Adrenal gland (tissue), 12 donors: ENCODE results near the gene FGGY. TPM values are rescaled to one million over a fixed set of nuclear protein-coding genes. Genes with fewer than 3 reads are reported as not detected.
A peak's percentile ranks its signal among the peaks of the same experiment; 100 is the strongest.

Source experiments
- DNase-seq, 7 donors: peaks; one replicate each; pipeline ENCODE4 v3.0.0-alpha.2; 2019 to 2020
- H3K27ac ChIP-seq, 5 donors: fragments of 200-600 bp; sonication (generic) in 4 of 5; 1 replicate in 3 of 5; 2 replicates in 2 of 5; pipeline versions ENCODE4 v1.5.1 to v1.8.0; 2016 to 2020; ENCODE audit warnings: mild to moderate bottlenecking in 1 of 5
- H3K27me3 ChIP-seq: fragments of 200-600 bp; 2 replicates; pipeline ENCODE4 v1.8.0; 2021
- H3K36me3 ChIP-seq, 2 donors: fragments of 200-600 bp; replicated peaks in 1 of 2; 1 replicate in 1 of 2; 2 replicates in 1 of 2; pipeline versions ENCODE4 v1.5.1 to v1.8.0; 2018 to 2022
- H3K4me1 ChIP-seq, 2 donors: fragments of 200-600 bp; replicated peaks in 1 of 2; 1 replicate in 1 of 2; 2 replicates in 1 of 2; pipeline versions ENCODE4 v1.5.1 to v1.8.0; 2018 to 2021
- H3K4me3 ChIP-seq, 4 donors: fragments of 200-600 bp; sonication (generic) in 3 of 4; one replicate each; pipeline ENCODE4 v1.5.1; 2016 to 2018
- H3K9me3 ChIP-seq, 3 donors: fragments of 200-600 bp; sonication (generic) in 1 of 3; replicated peaks in 1 of 3; 1 replicate in 2 of 3; 2 replicates in 1 of 3; pipeline versions ENCODE4 v1.5.1 to v1.8.0; 2016 to 2021
- CTCF ChIP-seq, 6 experiments: fragments of 450-650 bp in 4 of 6; fragments of 200-600 bp in 2 of 6; sonication (generic) in 1 of 6; IDR thresholded peaks; 1 replicate in 5 of 6; 2 replicates in 1 of 6; pipeline versions ENCODE4 v1.5.1 to v1.8.0; 2016 to 2021; ENCODE audit warnings: antibody characterized with exemption in 6 of 6, mild to moderate bottlenecking in 2 of 6, moderate library complexity in 1 of 6
- POLR2A ChIP-seq, 2 donors: fragments of 450-650 bp; IDR thresholded peaks; one replicate each; pipeline ENCODE4 v1.6.1; 2017; ENCODE audit warnings: antibody characterized with exemption in 2 of 2, mild to moderate bottlenecking in 2 of 2, moderate library complexity in 1 of 2
- WGBS, 4 donors: extraction: QIAGEN DNeasy Blood & Tissue Kit in 2 of 4; methylation state at CpG; one replicate each; pipeline versions ENCODE4 v1.1.5 to v1.1.7; 2013 to 2017; 5-methylcytosine and 5-hydroxymethylcytosine counted together
- intact Hi-C, 2 donors: fragments of 100-400 bp; cut with DNase I; formaldehyde crosslinking; loops; one replicate each; pipeline versions ENCODE4 v1.14.1 to v1.15.0; 2022 to 2023
- polyA plus RNA-seq, 3 donors: library from polyadenylated mRNA; stranded (reverse); fragments of 200-250 nt in 2 of 3; fragments of 350-450 nt in 1 of 3; fragmentation: Illumina TruSeq in 1 of 3; extraction: RNeasy Lipid Tissue Mini Kit (QIAGEN cat#74804) in 1 of 3; gene quantifications; one replicate each; pipeline ENCODE4 v1.2.3, GENCODE V29; 2013 to 2014
- total RNA-seq, 9 donors: library from RNA; depleted of rRNA in 4 of 9; stranded (reverse); fragments of >200 nt in 4 of 9; fragments of 120-200 nt in 1 of 9; fragmentation: NEBNext Ultra II Directional in 1 of 9; extraction: Animal tissue kit (Norgen Biotek cat#: 25700) in 1 of 9; gene quantifications; one replicate each; pipeline versions ENCODE4 v1.1.0 to v1.2.4, GENCODE V29; 2013 to 2023
- donor health status: healthy with polysubstance abuse.
- donor health status: Bipolar disorder and iron deficiency.
- donor health status: DM: yes; HTN: yes; CAD: no.
- donor health status: DM: no; HTN: no; CAD: no.
- donor health status: DM: no; HTN: no; CAD: no.
- donor health status: DM: yes; HTN: yes; CAD: no.

The FGGY gene
- total and polyA plus RNA-seq, 12 donors: 7.4 to 75.5 (median 35.0) TPM

GRCh38 chr1:59367301-59368007 lies 70.6 kb downstream of the FGGY start:
- no peaks in the 10 kb centered on the region for H3K27me3 ChIP-seq
- TF ChIP-seq CTCF (IDR thresholded peaks at IDR 0.05) (no peak), POLR2A (IDR thresholded peaks at IDR 0.05) (peak in 1 of 2 donors; percentile 56)
- no peaks in the 10 kb centered on the region for H3K9me3 ChIP-seq
- DNase-seq: peak; percentile 66 to 92 (median 90)
- H3K4me3 ChIP-seq: no peak overlapping the region
- WGBS, 4 donors: 14 to 25% (median 21%) methylated on average over 6 of the region's 6 CpGs
- H3K27ac ChIP-seq: peak overlapping the region; percentile 27 to 86 (median 75)
- intact Hi-C loops: loop anchor here in 1 of 2 donors (10.0 kb wide), 1 partner anchor 327 kb away; no protein-coding TSS in a partner anchor
- H3K4me1 ChIP-seq: peaks cover 24 to 28% of the 10 kb centered on the region in 2 donors
- no peaks in the 10 kb centered on the region for H3K36me3 ChIP-seq

GRCh38 chr1:59368008-59368670 lies 71.2 kb downstream of the FGGY start:
- Histone ChIP-seq H3K4me3 (no peak overlapping the region), H3K27ac (peak overlapping the region; percentile 27 to 86 (median 75)), H3K36me3 (no peaks in the 10 kb centered on the region), H3K9me3 (no peaks in the 10 kb centered on the region), H3K4me1 (peaks cover 24 to 28% of the 10 kb centered on the region in 2 donors), H3K27me3 (no peaks in the 10 kb centered on the region)
- WGBS, 4 donors: 67 to 81% (median 79%) methylated on average over 5 of the region's 5 CpGs
- intact Hi-C loops: loop anchor here in 1 of 2 donors (10.0 kb wide), 1 partner anchor 327 kb away; no protein-coding TSS in a partner anchor
- DNase-seq: no peak
- no peak for TF ChIP-seq POLR2A (IDR thresholded peaks at IDR 0.05)
- TF ChIP-seq CTCF (IDR thresholded peaks at IDR 0.05): no peak

- H3K27ac ChIP-seq: peak overlapping the region in 2 of 5 donors; percentile 2 to 24
- H3K36me3 ChIP-seq: no peaks in the 10 kb centered on the region
- H3K9me3 ChIP-seq: no peaks in the 10 kb centered on the region
- 74 to 92% (median 84%) methylated on average over 6 of the region's 6 CpGs for WGBS, 4 donors
- H3K4me1 ChIP-seq: no peaks in the 10 kb centered on the region
- intact Hi-C loops: no loop called here
- no peaks in the 10 kb centered on the region for H3K27me3 ChIP-seq
- TF ChIP-seq POLR2A (IDR thresholded peaks at IDR 0.05) (no peak), CTCF (IDR thresholded peaks at IDR 0.05) (no peak)
- DNase-seq: no peak
- no peak overlapping the region for H3K4me3 ChIP-seq
Observed at GRCh38 chr1:59375321-59376220, 78.7 kb downstream of the FGGY start.
